SU-DHL-6 (cell line): Measurements from ENCODE around the gene CLMP.

Experiments used
- H2AFZ ChIP-seq: fragments of 200-600 bp; sonication (generic); 2 replicates; pipeline ENCODE4 v1.6.1; 2014; ENCODE audit warnings: low read depth, mild to moderate bottlenecking, moderate library complexity, mixed read lengths, antibody characterized with exemption, low read length; ENCODE audit not compliant: severe bottlenecking
- H3F3A ChIP-seq: fragments of 200-600 bp; shearing (Covaris generic); 2 replicates; pipeline ENCODE4 v1.6.0; 2016; ENCODE audit warnings: antibody characterized with exemption, mild to moderate bottlenecking; ENCODE audit not compliant: insufficient read depth
- H3K27ac ChIP-seq: fragments of 200-600 bp; sonication (generic); 2 replicates; pipeline ENCODE4 v1.5.1; 2016; ENCODE audit warnings: low read depth, mild to moderate bottlenecking, low read length, moderate library complexity, mixed read lengths
- H3K27me3 ChIP-seq: fragments of 200-600 bp; sonication (generic), shearing (Covaris generic); 2 replicates; pipeline ENCODE4 v1.6.0; 2014; ENCODE audit warnings: mild to moderate bottlenecking, low read length
- H3K36me3 ChIP-seq: fragments of 200-600 bp; sonication (generic); 2 replicates; pipeline ENCODE4 v1.6.1; 2014; ENCODE audit warnings: mild to moderate bottlenecking, low read length, mixed read lengths
- H3K4me2 ChIP-seq: fragments of 300-600, 200-600 bp; shearing (Covaris generic), sonication (generic); 2 replicates; pipeline ENCODE4 v1.6.0; 2014; ENCODE audit warnings: low read length, low read depth, mild to moderate bottlenecking; ENCODE audit not compliant: poor library complexity, severe bottlenecking
- H3K4me3 ChIP-seq: fragments of 200-600 bp; sonication (generic); 2 replicates; pipeline ENCODE4 v1.5.1; 2014; ENCODE audit warnings: antibody characterized with exemption, low read length, mild to moderate bottlenecking, mixed read lengths; ENCODE audit not compliant: insufficient read depth, poor library complexity, severe bottlenecking
- H3K79me2 ChIP-seq: fragments of 200-600 bp; sonication (generic); 2 replicates; pipeline ENCODE4 v1.6.1; 2014; ENCODE audit warnings: mild to moderate bottlenecking, low read length, moderate library complexity; ENCODE audit not compliant: insufficient read depth
- H3K9ac ChIP-seq: fragments of 200-600 bp; sonication (generic); 2 replicates; pipeline ENCODE4 v1.7.0; 2014; ENCODE audit warnings: mild to moderate bottlenecking, low read length
- H3K9me2 ChIP-seq: fragments of 200-600 bp; sonication (generic); replicated peaks from 2 replicates; pipeline ENCODE4 v1.6.1; 2014; ENCODE audit warnings: low read length; ENCODE audit not compliant: insufficient read depth
- H3K9me3 ChIP-seq: fragments of 200-600 bp; sonication (generic); 2 replicates; pipeline ENCODE4 v1.6.1; 2014; ENCODE audit warnings: low read length, mixed read lengths; ENCODE audit not compliant: insufficient read depth
- H4K20me1 ChIP-seq: fragments of 200-600 bp; sonication (generic); 2 replicates; pipeline ENCODE4 v1.6.1; 2014; ENCODE audit warnings: low read depth, mild to moderate bottlenecking, antibody characterized with exemption, low read length, moderate library complexity, mixed read lengths
- EZH2phosphoT487 ChIP-seq: fragments of 200-600 bp; sonication (generic), shearing (Covaris generic); conservative IDR thresholded peaks from 2 replicates; pipeline ENCODE4 v1.6.1; 2018; ENCODE audit warnings: mild to moderate bottlenecking, antibody characterized with exemption, low read length, moderate library complexity, mixed read lengths
- TF ChIP-seq, protein P1 (sequence below): fragments of 200-600 bp; sonication (generic); IDR thresholded peaks from one replicate; pipeline ENCODE4 v1.5.1; 2017; ENCODE audit warnings: antibody characterized with exemption, mild to moderate bottlenecking, low read length, moderate library complexity; ENCODE audit not compliant: insufficient read depth, poor library complexity, severe bottlenecking

Gene CLMP

DNA sequence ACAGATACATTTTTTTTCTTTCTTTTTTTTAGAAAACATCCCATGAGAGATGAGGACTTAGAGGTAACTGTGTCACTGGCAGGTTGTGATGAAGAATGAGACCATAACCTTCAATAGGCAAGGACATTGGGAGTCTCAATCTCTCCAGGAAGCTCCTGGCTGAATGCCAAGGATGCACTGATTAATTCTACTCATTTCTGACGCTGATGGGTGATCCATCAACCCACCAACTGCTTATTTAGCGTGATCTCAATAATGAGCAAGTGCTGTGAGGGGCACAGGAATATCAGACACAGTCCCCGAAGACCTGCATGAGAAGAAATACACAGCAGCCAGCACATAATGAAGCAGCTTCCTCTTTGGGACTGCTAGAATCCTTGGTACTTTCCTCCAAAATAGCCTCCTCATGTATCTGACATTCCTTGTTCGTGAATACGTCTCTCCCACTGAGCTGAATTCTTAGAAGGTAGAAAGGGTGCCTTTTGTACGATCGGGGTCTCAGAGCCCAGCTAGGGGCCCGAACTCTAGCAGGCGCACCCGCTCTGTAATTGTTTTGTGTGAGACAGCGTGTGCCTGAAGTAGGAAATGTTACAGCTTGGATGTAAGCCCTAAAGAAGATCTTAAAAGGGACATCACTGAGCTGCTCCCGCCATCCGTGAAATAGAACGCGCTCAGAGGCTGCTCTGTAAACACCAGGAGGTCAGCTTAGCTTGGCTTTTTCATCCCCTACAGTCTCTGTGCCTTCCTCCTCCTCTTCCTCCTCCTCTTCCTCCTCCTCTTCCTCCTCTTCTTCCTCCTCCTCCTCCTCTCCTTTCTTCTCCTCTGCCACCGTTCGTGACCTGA, 7.2 kb downstream of the CLMP start:
- Histone ChIP-seq H3K9me3 (no peaks in the 10 kb centered on the region), H3K36me3 (no peaks in the 10 kb centered on the region), H4K20me1 (no peaks in the 10 kb centered on the region), H3F3A (no peaks in the 10 kb centered on the region), H3K27ac (no peak overlapping the region), H3K27me3 (no peaks in the 10 kb centered on the region), H3K4me3 (no peak overlapping the region), H3K4me2 (no peak overlapping the region), H3K79me2 (no peaks in the 10 kb centered on the region), H3K9me2 (no peaks in the 10 kb centered on the region), H2AFZ (no peak overlapping the region), H3K9ac (no peak overlapping the region)
- TF ChIP-seq, protein P1, sequence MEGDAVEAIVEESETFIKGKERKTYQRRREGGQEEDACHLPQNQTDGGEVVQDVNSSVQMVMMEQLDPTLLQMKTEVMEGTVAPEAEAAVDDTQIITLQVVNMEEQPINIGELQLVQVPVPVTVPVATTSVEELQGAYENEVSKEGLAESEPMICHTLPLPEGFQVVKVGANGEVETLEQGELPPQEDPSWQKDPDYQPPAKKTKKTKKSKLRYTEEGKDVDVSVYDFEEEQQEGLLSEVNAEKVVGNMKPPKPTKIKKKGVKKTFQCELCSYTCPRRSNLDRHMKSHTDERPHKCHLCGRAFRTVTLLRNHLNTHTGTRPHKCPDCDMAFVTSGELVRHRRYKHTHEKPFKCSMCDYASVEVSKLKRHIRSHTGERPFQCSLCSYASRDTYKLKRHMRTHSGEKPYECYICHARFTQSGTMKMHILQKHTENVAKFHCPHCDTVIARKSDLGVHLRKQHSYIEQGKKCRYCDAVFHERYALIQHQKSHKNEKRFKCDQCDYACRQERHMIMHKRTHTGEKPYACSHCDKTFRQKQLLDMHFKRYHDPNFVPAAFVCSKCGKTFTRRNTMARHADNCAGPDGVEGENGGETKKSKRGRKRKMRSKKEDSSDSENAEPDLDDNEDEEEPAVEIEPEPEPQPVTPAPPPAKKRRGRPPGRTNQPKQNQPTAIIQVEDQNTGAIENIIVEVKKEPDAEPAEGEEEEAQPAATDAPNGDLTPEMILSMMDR = no peak
- TF ChIP-seq EZH2phosphoT487 = no peak

DNA sequence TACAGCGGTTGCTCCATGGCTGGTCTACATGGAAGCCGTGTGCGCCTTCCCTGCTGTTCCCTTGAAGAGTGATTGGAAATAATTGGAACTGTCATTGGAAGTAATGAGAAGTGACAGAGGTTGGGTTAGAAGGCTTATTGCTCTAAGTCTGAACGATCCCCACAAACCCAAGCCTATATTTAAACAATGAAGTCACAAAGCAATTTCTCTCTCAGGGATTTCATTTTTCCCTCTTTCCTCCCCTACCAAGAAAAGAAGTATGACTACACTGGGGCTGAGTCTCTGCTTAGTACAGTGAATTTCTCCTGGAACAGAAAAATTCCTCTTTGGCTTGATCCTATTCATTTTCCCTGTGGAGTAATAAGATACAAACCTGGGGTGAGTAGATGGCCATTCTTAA, 7.8 kb downstream of the CLMP start:
- Histone ChIP-seq H3K4me2 (no peak overlapping the region), H3K27ac (no peak overlapping the region), H3F3A (no peaks in the 10 kb centered on the region), H3K27me3 (no peaks in the 10 kb centered on the region), H3K9ac (no peak overlapping the region), H3K36me3 (no peaks in the 10 kb centered on the region), H3K9me2 (no peaks in the 10 kb centered on the region), H3K4me3 (no peak overlapping the region), H3K9me3 (no peaks in the 10 kb centered on the region), H2AFZ (no peak overlapping the region), H3K79me2 (no peaks in the 10 kb centered on the region), H4K20me1 (no peaks in the 10 kb centered on the region)
- TF ChIP-seq, protein P1 = no peak
- no peak for TF ChIP-seq EZH2phosphoT487

DNA sequence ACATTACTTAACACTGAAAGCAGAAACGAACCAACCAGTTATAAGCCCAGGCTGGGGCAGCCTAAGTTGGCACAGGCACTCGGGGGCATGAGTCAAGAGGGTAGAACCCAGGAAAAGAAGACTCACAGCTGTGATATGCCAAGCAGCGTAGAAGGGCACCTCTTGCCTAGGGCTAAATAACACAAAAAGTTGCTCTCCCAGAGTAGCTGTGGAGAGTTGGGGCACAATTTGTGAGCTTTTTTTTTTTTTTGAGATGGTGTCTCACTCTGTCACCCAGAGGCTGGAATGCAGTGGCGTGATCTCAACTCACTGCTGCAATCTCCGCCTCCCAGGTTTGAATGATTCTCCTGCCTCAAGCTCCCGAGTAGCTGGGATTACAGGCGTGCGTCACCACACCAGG, 8.8 kb downstream of the CLMP start:
- Histone ChIP-seq H4K20me1 (no peaks in the 10 kb centered on the region), H3K4me3 (no peak overlapping the region), H3K9ac (no peak overlapping the region), H3K9me3 (no peaks in the 10 kb centered on the region), H3K9me2 (no peaks in the 10 kb centered on the region), H3K79me2 (no peaks in the 10 kb centered on the region), H3F3A (no peaks in the 10 kb centered on the region), H3K27me3 (no peaks in the 10 kb centered on the region), H3K27ac (no peak overlapping the region), H3K36me3 (no peaks in the 10 kb centered on the region), H2AFZ (no peak overlapping the region), H3K4me2 (no peak overlapping the region)
- TF ChIP-seq, protein P1 = no peak
- TF ChIP-seq EZH2phosphoT487 = no peak
